ENCODE results near the gene LRP8. TPM values are rescaled to one million over a fixed set of nuclear protein-coding genes. Genes with fewer than 3 reads are reported as not detected.
A peak's percentile ranks its signal among the peaks of the same experiment; 100 is the strongest.

Gene LRP8
- total RNA-seq, 1 experiment from 2014 or later: 8.0 TPM

- DNase-seq (ENCODE audit: low spot score): no peak
- in situ Hi-C loops (cut with HindIII; ENCODE audit: low sequenced_read_pairs): no loop called here
Measured at GRCh38 chr1:53326598-53327181, 1.2 kb downstream of the LRP8 start.

GRCh38 chr1:53326088-53326597 lies 1.7 kb downstream of the LRP8 start:
- in situ Hi-C loops (cut with HindIII; ENCODE audit: low sequenced_read_pairs): no loop called here
- peak; percentile 82 for DNase-seq (ENCODE audit: low spot score)

GRCh38 chr1:53325326-53326087 lies 2.4 kb downstream of the LRP8 start:
- DNase-seq (ENCODE audit: low spot score): no peak
- in situ Hi-C loops (cut with HindIII; ENCODE audit: low sequenced_read_pairs): no loop called here

GRCh38 chr1:53324728-53325297 lies 3.1 kb downstream of the LRP8 start:
- in situ Hi-C loops (cut with HindIII; ENCODE audit: low sequenced_read_pairs): no loop called here
- DNase-seq (ENCODE audit: low spot score): no peak

- no peak for DNase-seq (ENCODE audit: low spot score)
Measured at GRCh38 chr1:53324321-53324720, 3.5 kb downstream of the LRP8 start.

GRCh38 chr1:53323316-53323715 lies 4.6 kb downstream of the LRP8 start:
- no peak for DNase-seq (ENCODE audit: low spot score)
- in situ Hi-C loops (cut with HindIII; ENCODE audit: low sequenced_read_pairs): no loop called here

More at GRCh38 chr1:53324321-53324720, 3.5 kb downstream of the LRP8 start:
- in situ Hi-C loops (cut with HindIII; ENCODE audit: low sequenced_read_pairs): no loop called here

- no peak for DNase-seq (ENCODE audit: low spot score)
- in situ Hi-C loops (cut with HindIII; ENCODE audit: low sequenced_read_pairs): no loop called here
Measured at GRCh38 chr1:53321776-53322602, 5.9 kb downstream of the LRP8 start.

- DNase-seq (ENCODE audit: low spot score): no peak
- in situ Hi-C loops (cut with HindIII; ENCODE audit: low sequenced_read_pairs): no loop called here
Measured at GRCh38 chr1:53321366-53321765, 6.5 kb downstream of the LRP8 start.

- in situ Hi-C loops (cut with HindIII; ENCODE audit: low sequenced_read_pairs): no loop called here
- DNase-seq (ENCODE audit: low spot score): no peak
Measured at GRCh38 chr1:53320646-53321045, 7.2 kb downstream of the LRP8 start.

GRCh38 chr1:53319296-53320101 lies 8.4 kb downstream of the LRP8 start:
- peak; percentile 47 for DNase-seq (ENCODE audit: low spot score)
- in situ Hi-C loops (cut with HindIII; ENCODE audit: low sequenced_read_pairs): no loop called here

GRCh38 chr1:53317646-53318539 lies 10.0 kb downstream of the LRP8 start:
- DNase-seq (ENCODE audit: low spot score): no peak
- in situ Hi-C loops (cut with HindIII; ENCODE audit: low sequenced_read_pairs): no loop called here

GRCh38 chr1:53316766-53317581 lies 10.9 kb downstream of the LRP8 start:
- peak; percentile 90 for DNase-seq (ENCODE audit: low spot score)
- in situ Hi-C loops (cut with HindIII; ENCODE audit: low sequenced_read_pairs): no loop called here

GRCh38 chr1:53316424-53316765 lies 11.5 kb downstream of the LRP8 start:
- DNase-seq (ENCODE audit: low spot score): no peak
- in situ Hi-C loops (cut with HindIII; ENCODE audit: low sequenced_read_pairs): no loop called here

- in situ Hi-C loops (cut with HindIII; ENCODE audit: low sequenced_read_pairs): no loop called here
- DNase-seq (ENCODE audit: low spot score): no peak
Measured at GRCh38 chr1:53315456-53316423, 12.1 kb downstream of the LRP8 start.

GRCh38 chr1:53315046-53315445 lies 12.8 kb downstream of the LRP8 start:
- in situ Hi-C loops (cut with HindIII; ENCODE audit: low sequenced_read_pairs): no loop called here
- no peak for DNase-seq (ENCODE audit: low spot score)

- in situ Hi-C loops (cut with HindIII; ENCODE audit: low sequenced_read_pairs): no loop called here
- DNase-seq (ENCODE audit: low spot score): no peak
Measured at GRCh38 chr1:53314606-53315005, 13.3 kb downstream of the LRP8 start.
